Pancreas (tissue), 10 donors: ENCODE measurements around the gene RALA. TPM values are rescaled to one million over a fixed set of nuclear protein-coding genes. Genes with fewer than 3 reads are reported as not detected.

ENCODE experiments used
- ATAC-seq, 4 donors: fragments of 200-7000 bp; cut with Tn5 transposase; one replicate each; pipeline versions ENCODE4 v1.8.0 to v1.9.1; 2020; ENCODE audit warnings: mild to moderate bottlenecking in 4 of 4, moderate library complexity in 4 of 4
- DNase-seq, 6 donors: peaks; one replicate each; pipeline ENCODE4 v3.0.0-alpha.2; 2020
- FAIRE-seq: peaks from 2 replicates; lab custom pipeline; 2012; peaks lifted over from hg19 to GRCh38; lab: Jason Lieb, UNC
- H3K27ac ChIP-seq, 4 donors: fragments of 200-600 bp; sonication (generic); 1 replicate in 3 of 4; 2 replicates in 1 of 4; pipeline versions ENCODE4 v1.5.0 to v1.8.0; 2020
- H3K27me3 ChIP-seq, 4 donors: fragments of 200-600 bp; one replicate each; pipeline ENCODE4 v1.8.0; 2021
- H3K36me3 ChIP-seq, 3 donors: fragments of 200-600 bp; sonication (generic) in 1 of 3; one replicate each; pipeline versions ENCODE4 v1.5.0 to v1.8.0; 2020 to 2021
- H3K4me1 ChIP-seq, 3 donors: fragments of 200-600 bp; one replicate each; pipeline ENCODE4 v1.8.0; 2021
- H3K4me3 ChIP-seq, 4 donors: fragments of 200-600 bp; sonication (generic) in 2 of 4; one replicate each; pipeline versions ENCODE4 v1.5.0 to v1.8.0; 2020 to 2021
- H3K9me3 ChIP-seq, 4 donors: fragments of 200-600 bp; one replicate each; pipeline ENCODE4 v1.8.0; 2021
- CTCF ChIP-seq, 4 donors: fragments of 200-600 bp; sonication (generic) in 3 of 4; IDR thresholded peaks; one replicate each; pipeline versions ENCODE4 v1.5.0 to v1.8.0; 2021; ENCODE audit warnings: antibody characterized with exemption in 4 of 4
- WGBS, 2 donors: extraction: QIAGEN DNeasy Blood & Tissue Kit; methylation state at CpG; one replicate each; pipeline ENCODE4 v1.1.7; 2013; 5-methylcytosine and 5-hydroxymethylcytosine counted together
- intact Hi-C, 3 donors: fragments of 100-400 bp; cut with DNase I; formaldehyde crosslinking; loops; one replicate each; pipeline versions ENCODE4 v1.11.1 to v1.14.2; 2022
- polyA plus RNA-seq, 2 donors: library from polyadenylated mRNA; stranded (reverse); fragments of 200-250 nt; gene quantifications; one replicate each; pipeline ENCODE4 v1.2.3, GENCODE V29; 2013
- total RNA-seq, 6 donors: library from RNA; stranded (reverse); fragmentation: NEBNext Ultra II Directional in 4 of 6; extraction: Animal tissue kit (Norgen Biotek cat#: 25700) in 4 of 6; gene quantifications; one replicate each; pipeline versions ENCODE4 v1.2.1 to v1.2.4, GENCODE V29; 2021 to 2023
- donor health status: healthy with polysubstance abuse.
- donor health status: DM: no; HTN: no; CAD: no; lungs with moderate emphysema.
- donor health status: DM: no; HTN: no; CAD: no.
- donor health status: control.
- donor health status: control.
- donor health status: Bipolar disorder and iron deficiency.
- donor health status: DM: yes; HTN: yes; CAD: no.
- donor health status: DM: no; HTN: no; CAD: no.
- donor health status: DM: no; HTN: no; CAD: no.
- donor health status: DM: yes; HTN: yes; CAD: no.

The RALA gene
- total and polyA plus RNA-seq, 8 donors: 7.0 to 19.1 (median 8.8) TPM

DNA sequence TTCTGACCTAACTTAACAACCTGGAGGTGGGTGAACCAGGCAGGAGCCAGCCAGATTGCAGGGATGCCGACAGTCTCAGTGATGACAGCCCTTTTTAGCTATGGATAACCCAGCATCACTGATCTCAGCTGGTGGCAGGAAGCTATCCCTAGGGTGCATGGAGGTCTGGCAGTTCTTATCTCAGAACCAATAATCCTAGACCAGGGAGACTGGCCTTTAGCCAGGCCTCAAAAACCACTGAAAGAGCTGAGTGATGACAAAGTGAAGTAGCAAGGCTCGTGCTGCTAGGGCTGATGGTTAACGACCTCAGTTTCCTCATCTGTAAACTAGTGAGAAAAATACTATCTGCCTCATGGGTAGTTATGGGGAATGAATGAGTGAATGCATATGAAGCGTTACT, 112.5 kb downstream of the RALA start:
- FAIRE-seq: no peak
- Histone ChIP-seq H3K27ac (no peak overlapping the region), H3K9me3 (no peaks in the 10 kb centered on the region), H3K4me1 (peaks cover 0 to 5% (median 4%) of the 10 kb centered on the region in 3 donors), H3K27me3 (no peaks in the 10 kb centered on the region), H3K4me3 (no peak overlapping the region), H3K36me3 (no peaks in the 10 kb centered on the region)
- no peak for DNase-seq
- no peak for ATAC-seq
- WGBS, 2 donors: 66 to 79% methylated on average over 4 of the region's 4 CpGs
- intact Hi-C loops: no loop called here
- TF ChIP-seq CTCF (IDR thresholded peaks at IDR 0.05): no peak

DNA sequence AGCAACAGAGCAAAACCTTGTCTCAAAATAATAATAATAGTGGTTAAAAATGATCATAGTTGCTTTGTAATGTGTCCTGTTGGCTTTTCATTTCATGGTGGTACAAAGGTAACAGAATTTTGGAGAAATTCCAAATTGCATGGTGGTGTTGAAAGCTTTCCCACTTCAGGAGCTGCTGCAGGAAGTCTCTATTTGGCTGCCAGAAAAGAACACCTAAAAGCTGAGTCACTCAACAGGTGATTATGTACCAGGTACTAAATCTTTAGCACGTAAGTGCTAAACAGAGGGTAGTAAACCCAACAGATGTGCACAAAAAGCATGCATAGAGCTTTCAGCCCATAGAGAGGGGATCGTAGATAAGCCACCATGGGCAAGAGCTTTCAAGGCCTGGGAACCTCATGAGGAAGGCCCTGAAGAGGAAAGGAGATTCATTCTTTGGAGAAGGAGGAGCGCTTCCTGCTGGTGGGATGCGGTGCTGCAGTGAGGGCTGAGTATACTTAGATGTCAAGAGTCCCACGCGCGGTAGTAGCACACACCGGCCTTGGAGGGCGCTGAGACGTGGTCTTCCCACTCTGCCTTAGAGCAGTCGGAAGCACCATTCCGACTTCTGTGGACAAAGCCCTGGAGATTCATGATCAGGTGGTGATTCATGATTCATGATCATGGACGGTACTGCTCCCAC, 118.7 kb downstream of the RALA start:
- ATAC-seq: peak in 3 of 4 donors; percentile 55 to 73 (median 71)
- Histone ChIP-seq H3K9me3 (no peaks in the 10 kb centered on the region), H3K27me3 (no peaks in the 10 kb centered on the region), H3K27ac (peak overlapping the region in 1 of 4 donors; percentile 34), H3K36me3 (no peaks in the 10 kb centered on the region), H3K4me3 (no peak overlapping the region), H3K4me1 (no peaks in the 10 kb centered on the region)
- DNase-seq: peak in 1 of 6 donors; percentile 65
- TF ChIP-seq CTCF (IDR thresholded peaks at IDR 0.05): no peak
- intact Hi-C loops: loop anchor here in 1 of 3 donors (10.0 kb wide), 1 partner anchor 147 kb away; no protein-coding TSS in a partner anchor
- no peak for FAIRE-seq
- WGBS, 2 donors: 86 to 89% methylated on average over 13 of the region's 13 CpGs

- 68 to 83% methylated on average over 2 of the region's 2 CpGs for WGBS, 2 donors
These were observed 121.2 kb downstream of the RALA start for GRCh38 chr7:39744620-39745019.

GRCh38 chr7:39745320-39745719, 121.9 kb downstream of the RALA start:
- H3K27me3 ChIP-seq: no peaks in the 10 kb centered on the region
- no peaks in the 10 kb centered on the region for H3K36me3 ChIP-seq
- ATAC-seq (no peak), FAIRE-seq (no peak), DNase-seq (no peak)
- no peak overlapping the region for H3K27ac ChIP-seq
- intact Hi-C loops: loop anchor here (5.0 to 10.0 kb wide), 3 partner anchors 151 to 168 kb away; no protein-coding TSS in a partner anchor
- H3K4me3 ChIP-seq: no peak overlapping the region
- no peak for TF ChIP-seq CTCF (IDR thresholded peaks at IDR 0.05)
- H3K4me1 ChIP-seq: no peaks in the 10 kb centered on the region
- no peaks in the 10 kb centered on the region for H3K9me3 ChIP-seq
- 37 to 56% methylated on average over 4 of the region's 4 CpGs for WGBS, 2 donors

More at GRCh38 chr7:39744620-39745019, 121.2 kb downstream of the RALA start:
- TF ChIP-seq CTCF (IDR thresholded peaks at IDR 0.05): no peak
- Histone ChIP-seq H3K9me3 (no peaks in the 10 kb centered on the region), H3K27me3 (no peaks in the 10 kb centered on the region), H3K27ac (no peak overlapping the region), H3K36me3 (no peaks in the 10 kb centered on the region), H3K4me3 (no peak overlapping the region), H3K4me1 (no peaks in the 10 kb centered on the region)
- DNase-seq: no peak
- intact Hi-C loops: loop anchor here (5.0 to 10.0 kb wide), 3 partner anchors 150 to 167 kb away; no protein-coding TSS in a partner anchor
- no peak for FAIRE-seq
- ATAC-seq: no peak
